GM21515 (cell line): ENCODE results near the gene CALD1.

Experiments used
- ATAC-seq: cut with Tn5 transposase; IDR thresholded peaks from one replicate; pipeline ENCODE4 v1.9.1; 2021; ENCODE audit not compliant: unreplicated experiment

Gene CALD1

DNA sequence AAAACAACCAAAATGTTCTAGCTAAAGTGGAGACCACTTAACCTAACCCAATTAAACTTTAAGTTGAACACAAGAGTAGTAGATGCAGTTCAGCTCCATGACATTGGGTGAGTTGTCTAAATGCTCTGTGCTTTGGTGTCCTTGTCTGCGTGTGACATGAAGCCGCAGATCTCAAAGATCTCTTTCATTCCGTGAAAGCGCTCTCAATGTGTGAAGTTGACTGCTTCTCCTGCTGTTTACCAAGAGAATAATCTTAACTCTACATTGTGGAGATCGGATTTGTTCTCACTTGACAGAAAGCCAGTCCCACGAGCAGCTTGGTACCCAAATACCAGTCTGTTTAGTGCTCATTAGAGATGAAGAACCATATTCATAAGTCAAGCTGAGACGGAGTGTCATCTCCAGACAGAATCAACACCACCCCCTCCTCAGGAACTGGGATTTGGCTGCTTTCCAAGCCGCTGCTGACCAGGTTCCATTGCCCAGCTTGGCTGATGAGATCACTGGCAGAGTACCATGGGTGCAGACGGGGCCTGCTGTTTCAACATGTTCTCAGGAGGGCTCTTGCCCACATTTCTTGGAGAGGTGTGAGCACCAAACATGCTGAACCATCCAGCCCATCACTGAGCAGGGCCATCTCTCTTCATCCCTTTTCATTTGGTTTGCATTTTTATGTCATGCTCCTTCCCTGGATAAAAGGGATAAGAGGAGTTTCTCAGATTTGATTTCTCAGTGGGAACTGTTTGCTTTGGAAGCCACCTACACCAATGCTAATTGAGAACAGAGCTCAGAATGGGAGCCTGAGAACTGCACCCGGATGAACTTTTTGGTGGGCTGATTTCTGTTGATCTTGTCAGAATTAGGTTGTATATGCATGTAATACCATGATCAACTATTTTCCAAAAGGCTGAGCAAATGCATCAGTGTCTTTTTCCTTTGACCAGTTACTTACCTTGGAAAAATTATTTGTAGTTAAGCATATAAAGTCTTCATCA is 111.1 kb downstream of the CALD1 start:
- no peak for ATAC-seq

DNA sequence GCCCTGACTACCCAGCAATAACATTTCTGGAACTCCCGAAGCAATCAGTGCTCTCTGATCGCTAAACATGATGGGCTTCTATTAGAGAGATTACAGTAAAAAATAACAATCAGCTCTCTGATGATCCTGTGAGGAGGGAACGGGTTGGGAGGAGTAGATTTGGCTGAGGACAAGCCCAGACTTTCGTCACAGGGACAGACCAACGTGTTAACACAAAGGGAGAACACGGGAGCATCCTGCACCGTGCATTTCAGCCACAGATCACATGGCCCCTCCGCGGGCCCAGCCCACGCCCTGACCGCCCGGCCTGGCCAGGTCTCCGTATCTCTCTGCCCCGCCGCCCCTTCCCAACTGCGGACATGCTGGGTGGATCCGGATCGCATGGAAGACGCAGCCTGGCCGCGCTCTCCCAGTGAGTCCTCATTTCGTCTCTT is 111.8 kb downstream of the CALD1 start:
- ATAC-seq = no peak

DNA sequence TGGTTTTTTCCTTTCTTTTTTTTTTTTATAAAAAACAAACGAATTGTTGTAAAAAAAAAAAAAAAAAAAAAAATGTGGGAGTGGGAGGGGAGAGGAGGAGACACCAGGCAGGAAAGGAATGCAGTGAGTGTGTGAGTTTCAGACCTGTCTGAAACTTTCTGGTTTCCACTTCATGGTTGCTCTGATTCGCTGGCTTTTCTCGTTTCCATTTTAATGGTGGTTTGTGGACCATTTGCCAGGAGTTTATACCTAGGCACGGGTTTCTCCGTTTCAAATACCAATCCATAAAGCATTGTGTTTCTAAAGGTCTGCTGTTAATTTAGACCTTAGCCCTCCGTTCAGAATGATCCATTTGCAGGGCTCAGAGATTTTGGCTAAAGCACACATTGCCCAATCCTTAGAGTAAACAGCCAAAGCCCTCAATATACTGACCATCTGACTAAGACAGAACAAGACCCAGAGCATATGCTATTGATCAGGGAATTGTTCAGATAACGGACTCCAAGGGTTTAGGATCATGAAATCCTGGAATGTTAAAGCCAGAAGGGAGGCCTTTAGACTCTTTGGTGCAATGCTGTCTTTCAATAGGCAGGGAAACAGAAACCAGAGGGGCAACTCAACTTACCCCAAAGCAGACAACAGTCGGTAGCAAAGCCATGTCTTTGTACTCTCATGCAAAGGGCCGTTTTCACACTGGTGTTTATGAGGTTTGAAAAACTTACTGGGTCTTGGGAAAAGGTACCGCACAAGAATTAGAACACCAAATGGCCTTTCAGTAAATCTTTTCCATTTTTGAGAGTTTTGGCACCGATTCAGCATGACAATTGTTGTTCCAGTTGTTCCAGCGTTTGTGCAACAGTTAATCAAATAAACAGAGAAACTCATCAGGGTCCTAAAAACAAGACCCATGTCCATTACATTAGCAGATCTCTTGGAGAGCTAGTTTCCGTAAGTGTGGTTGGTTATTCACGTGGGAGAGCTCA is 112.6 kb downstream of the CALD1 start:
- ATAC-seq = no peak

DNA sequence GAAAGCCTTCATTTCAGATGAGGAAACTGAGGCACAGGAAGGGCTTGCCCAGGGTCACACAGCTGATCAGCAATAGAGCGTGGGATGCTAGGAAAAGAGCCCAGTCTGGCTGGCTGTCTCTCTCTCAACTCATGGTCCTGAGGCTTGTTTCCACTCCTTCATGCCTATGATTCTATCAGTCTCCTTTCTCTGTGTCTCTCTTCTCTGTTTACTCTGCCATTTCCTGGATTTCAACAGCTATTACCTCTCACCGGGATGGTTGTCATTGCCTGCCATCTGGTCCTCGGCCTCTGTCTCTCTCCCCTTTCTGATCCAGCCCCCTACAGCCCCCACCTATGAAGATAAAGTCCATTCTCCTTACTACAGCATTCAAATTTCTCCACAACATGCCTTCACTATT is 113.5 kb downstream of the CALD1 start:
- no peak for ATAC-seq

DNA sequence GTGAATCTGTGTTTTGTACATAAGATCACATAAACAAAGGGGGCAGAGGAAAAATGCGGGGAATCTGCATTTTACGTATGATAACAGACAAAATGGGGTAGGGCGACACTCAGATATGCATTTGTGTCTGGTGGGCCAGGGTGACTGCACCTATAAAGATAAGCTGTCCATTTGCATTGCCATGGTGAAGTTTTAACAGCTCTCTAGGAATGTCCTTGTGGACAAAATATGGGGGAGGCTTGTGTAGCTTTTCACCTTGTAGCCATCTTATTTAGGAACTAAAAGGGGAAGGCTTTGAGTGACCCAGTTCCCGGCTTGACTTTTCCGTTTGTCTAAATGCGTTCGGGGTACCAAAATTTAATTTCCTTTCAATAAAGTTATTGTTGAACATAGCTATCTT is 114.5 kb downstream of the CALD1 start:
- ATAC-seq = no peak

DNA sequence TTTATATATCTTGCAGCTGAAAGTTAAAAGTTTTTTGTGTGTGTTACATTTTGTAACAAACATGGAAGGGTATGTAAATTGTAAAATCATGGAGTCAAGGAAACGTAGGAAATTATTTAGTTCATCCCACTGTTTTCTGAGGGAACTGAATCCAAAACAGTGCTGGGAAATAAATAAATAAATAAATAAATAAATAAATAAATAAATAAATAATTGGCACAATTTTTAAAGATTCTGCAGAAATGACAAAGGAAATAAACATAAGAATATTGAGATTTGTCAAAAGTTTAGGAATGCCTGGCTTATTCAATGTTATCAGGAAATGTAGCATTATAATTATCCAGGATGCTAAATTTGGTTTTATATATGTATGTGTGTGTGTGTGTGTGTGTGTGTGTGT is 115.5 kb downstream of the CALD1 start:
- no peak for ATAC-seq

GRCh38 chr7:134896073-134896472 is 116.6 kb downstream of the CALD1 start:
- no peak for ATAC-seq

GRCh38 chr7:134897936-134898335 is 118.5 kb downstream of the CALD1 start:
- no peak for ATAC-seq

- ATAC-seq = no peak
These were observed 120.3 kb downstream of the CALD1 start for GRCh38 chr7:134899729-134900128.

DNA sequence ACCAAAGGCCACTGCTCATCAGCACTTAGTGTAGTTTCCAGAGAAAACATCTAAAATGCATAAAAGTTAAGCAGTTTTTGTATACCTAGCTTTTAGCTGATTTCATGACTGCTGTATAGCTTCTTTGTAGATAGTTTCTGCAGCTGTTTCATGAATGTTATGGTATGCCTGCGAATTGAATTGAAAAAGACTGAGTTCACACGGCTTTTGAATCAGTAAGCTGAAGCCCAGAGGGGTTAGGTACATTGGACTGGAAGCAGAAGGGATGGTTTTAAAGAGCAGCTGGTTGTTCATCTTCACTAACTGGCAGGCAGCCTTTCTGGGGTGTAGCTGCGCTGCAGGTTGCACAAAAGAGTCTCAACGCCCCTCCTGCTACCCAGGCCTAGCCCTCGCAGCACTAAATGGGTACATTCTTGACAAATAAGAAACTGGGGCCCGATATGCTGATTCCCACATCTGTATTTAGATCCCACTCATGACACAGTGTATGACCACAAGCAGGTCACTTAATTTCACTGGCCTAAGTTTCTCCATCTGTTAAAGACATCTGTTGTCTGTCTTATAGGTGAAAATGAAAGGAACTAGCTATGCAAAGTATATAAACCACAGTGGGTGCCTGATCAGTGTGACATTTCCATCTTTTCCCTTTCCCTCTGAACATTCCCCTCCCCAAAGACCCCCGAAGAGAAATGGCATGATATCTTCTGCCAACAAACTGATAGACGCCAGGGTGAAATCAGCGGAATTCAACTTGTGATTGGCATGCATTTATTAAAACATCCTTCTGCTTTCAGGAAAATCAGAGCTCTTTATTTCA is 120.9 kb downstream of the CALD1 start:
- peak; percentile 81 for ATAC-seq

GRCh38 chr7:134901389-134902020 is 122.1 kb downstream of the CALD1 start:
- ATAC-seq = no peak

GRCh38 chr7:134902058-134902457 is 122.6 kb downstream of the CALD1 start:
- no peak for ATAC-seq

- no peak for ATAC-seq
These were observed 123.8 kb downstream of the CALD1 start for GRCh38 chr7:134903073-134903790.

- ATAC-seq = no peak
These were observed 125.9 kb downstream of the CALD1 start for GRCh38 chr7:134905375-134905774.

- no peak for ATAC-seq
These were observed 127.6 kb downstream of the CALD1 start for GRCh38 chr7:134907000-134907399.

GRCh38 chr7:134907639-134908038 is 128.2 kb downstream of the CALD1 start:
- no peak for ATAC-seq

DNA sequence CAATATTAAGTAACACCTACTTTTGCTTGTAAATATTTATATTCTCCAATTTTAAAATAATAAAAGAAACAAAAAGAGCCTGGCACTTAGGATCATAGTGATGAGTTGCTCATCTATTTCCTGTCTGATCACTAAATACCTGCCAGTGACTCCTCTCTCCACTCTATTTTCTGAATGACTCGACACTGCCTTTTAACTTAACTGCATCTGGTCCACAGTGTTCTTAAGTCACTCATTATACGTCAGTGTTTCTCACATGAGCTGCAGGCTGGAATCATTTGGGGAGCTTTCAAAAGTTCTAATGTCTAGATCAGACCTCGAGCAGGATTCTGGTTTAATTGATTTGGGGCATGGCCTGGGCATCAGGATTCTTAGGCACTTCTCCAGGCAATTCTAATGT is 128.9 kb downstream of the CALD1 start:
- no peak for ATAC-seq

- ATAC-seq = no peak
These were observed 130.9 kb downstream of the CALD1 start for GRCh38 chr7:134910214-134910890.

DNA sequence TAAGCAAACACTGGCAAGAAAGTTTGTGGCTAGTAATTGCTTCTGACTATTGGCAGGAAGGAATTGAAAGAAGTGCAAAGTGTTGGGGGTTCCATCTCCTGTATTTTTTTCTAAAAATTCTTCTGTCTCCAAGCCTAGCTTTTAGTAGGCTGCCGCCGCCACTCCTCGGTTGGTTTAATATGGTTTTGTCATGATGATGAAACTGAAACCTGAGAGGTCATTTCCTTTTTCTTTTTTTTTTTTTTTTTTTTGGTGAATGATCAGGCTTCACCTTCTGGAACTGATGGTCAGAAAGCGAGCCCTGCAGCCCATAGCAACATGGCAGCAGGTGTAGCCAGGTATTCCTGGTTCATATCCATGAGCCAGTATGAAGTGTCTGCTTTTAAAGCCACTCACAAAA is 131.5 kb downstream of the CALD1 start:
- no peak for ATAC-seq
